ENCODE data around the gene MT1H. TPM values are rescaled to one million over a fixed set of nuclear protein-coding genes. Genes with fewer than 3 reads are reported as not detected.
"Not testable (repeated sequence)": the region's sequence is repeated elsewhere in the genome, so short reads cannot be mapped to it uniquely, and the experiment has no call there.

The MT1H gene
- not detected for total RNA-seq

GRCh38 chr16:56669005-56669839 lies at the start of gene MT1H:
MT1H (plus strand) TSS chr16:56669814; CDS start chr16:56669885, 71 bp downstream.
- DNase-seq = no peak

GRCh38 chr16:56620339-56620897 lies 49.2 kb upstream of the MT1H start:
- no peak for DNase-seq

- DNase-seq = not testable (repeated sequence)
Observed at GRCh38 chr16:56621665-56622445, 47.8 kb upstream of the MT1H start.

GRCh38 chr16:56623184-56623583 lies 46.4 kb upstream of the MT1H start:
- not testable (repeated sequence) for DNase-seq

GRCh38 chr16:56623637-56624036 lies 46.0 kb upstream of the MT1H start:
- no peak for DNase-seq

GRCh38 chr16:56625140-56625942 lies 44.3 kb upstream of the MT1H start, which contains the start of gene MT1E:
MT1E (plus strand) TSS chr16:56625781; CDS start chr16:56625852, 71 bp downstream.
- DNase-seq = peak; percentile 63

GRCh38 chr16:56625943-56626654 lies 43.5 kb upstream of the MT1H start:
- peak; percentile 63 for DNase-seq

- no peak for DNase-seq
Observed at GRCh38 chr16:56626685-56627084, 42.9 kb upstream of the MT1H start.

GRCh38 chr16:56628486-56629350 lies 40.9 kb upstream of the MT1H start:
- no peak for DNase-seq

GRCh38 chr16:56629531-56629930 lies 40.1 kb upstream of the MT1H start:
- no peak for DNase-seq

- DNase-seq = no peak
Observed at GRCh38 chr16:56630134-56630533, 39.5 kb upstream of the MT1H start.

GRCh38 chr16:56631197-56631596 lies 38.4 kb upstream of the MT1H start:
- DNase-seq = no peak

- DNase-seq = no peak
Observed at GRCh38 chr16:56631832-56632155, 37.8 kb upstream of the MT1H start.

GRCh38 chr16:56632156-56632847 lies 37.3 kb upstream of the MT1H start, which contains the start of gene MT1M:
MT1M (plus strand) TSS chr16:56632659; CDS start chr16:56632732, 73 bp downstream.
- DNase-seq = peak; percentile 17

- DNase-seq = no peak
Observed at GRCh38 chr16:56632848-56633365, 36.7 kb upstream of the MT1H start.

GRCh38 chr16:56633535-56633934 lies 36.1 kb upstream of the MT1H start:
- no peak for DNase-seq

- DNase-seq = no peak
Observed at GRCh38 chr16:56634715-56635440, 34.7 kb upstream of the MT1H start.

GRCh38 chr16:56635441-56635967 lies 34.1 kb upstream of the MT1H start:
- DNase-seq = no peak

Data from skin of body (tissue), 2 donors.